ENCODE results near the gene ADCK2.
"Not testable (repeated sequence)": the region's sequence is repeated elsewhere in the genome, so short reads cannot be mapped to it uniquely, and the experiment has no call there.

Gene ADCK2, protein sequence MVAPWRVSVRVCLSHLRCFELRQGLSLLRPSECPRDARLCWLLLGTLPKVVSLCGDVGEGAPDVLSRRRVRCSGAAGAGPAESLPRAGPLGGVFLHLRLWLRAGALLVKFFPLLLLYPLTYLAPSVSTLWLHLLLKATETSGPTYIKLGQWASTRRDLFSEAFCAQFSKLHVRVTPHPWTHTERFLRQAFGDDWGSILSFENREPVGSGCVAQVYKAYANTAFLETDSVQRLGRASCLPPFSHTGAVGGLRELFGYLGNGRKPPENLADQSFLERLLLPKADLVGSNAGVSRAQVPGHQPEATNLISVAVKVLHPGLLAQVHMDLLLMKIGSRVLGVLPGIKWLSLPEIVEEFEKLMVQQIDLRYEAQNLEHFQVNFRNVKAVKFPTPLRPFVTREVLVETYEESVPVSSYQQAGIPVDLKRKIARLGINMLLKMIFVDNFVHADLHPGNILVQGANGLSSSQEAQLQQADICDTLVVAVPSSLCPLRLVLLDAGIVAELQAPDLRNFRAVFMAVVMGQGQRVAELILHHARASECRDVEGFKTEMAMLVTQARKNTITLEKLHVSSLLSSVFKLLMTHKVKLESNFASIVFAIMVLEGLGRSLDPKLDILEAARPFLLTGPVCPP

DNA sequence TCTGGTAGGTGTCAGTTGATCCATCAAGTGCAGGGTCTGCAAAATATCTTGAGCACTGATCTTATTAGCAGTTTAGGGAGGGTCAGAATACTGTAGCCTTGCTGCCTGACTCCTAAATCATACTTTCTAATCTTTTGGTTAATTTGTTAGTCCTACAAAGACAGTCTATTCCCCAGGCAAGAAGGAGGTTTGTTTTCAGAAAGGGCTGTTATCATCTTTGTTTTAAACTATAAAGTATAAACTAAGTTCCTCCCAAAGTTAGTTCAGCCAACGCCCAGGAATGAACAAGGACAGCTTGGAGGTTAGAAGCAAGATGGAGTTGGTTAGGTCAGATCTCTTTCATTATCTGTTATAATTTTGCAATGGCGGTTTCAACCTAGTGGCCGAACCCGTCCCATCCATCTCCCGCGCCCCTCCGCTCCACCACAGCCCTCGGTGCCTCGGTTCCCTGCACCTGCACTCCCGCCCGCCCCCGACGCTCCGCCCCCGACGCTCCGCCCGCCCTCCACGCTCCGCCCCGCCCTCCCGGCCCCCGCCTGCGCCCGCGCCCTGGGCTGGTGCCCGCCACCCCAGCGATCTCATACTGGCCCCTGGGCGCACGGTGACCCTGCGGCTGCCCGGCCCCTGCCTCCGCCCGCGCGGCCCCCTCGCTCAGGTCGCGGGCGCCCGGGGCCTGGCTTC, at the start of gene ADCK2:
Gene ADCK2, plus strand, starts transcription at position 564 of the 681 bp plus-strand sequence. CDS start 386 bp downstream, outside the sequence.
- no peak for DNase-seq

DNA sequence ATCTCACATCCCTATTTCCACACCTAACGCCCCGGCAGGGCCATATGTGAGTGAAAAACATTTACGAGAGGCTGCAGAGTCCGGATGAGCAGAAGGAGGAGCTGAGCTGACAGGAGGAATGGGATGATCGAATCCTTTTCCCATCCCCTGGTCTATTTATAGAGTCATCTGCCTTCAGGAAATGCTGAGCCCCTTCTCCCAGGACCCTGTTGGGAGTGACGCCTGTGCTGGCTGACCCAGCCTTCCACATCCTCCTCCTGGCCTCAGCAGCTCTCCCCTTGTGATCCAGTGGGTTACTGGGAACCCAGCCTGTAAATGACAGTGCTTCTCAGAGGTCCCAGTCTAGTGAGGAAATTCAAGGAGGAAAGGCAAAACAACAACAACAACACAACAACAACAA, 48.8 kb upstream of the ADCK2 start:
- DNase-seq, result no peak

DNA sequence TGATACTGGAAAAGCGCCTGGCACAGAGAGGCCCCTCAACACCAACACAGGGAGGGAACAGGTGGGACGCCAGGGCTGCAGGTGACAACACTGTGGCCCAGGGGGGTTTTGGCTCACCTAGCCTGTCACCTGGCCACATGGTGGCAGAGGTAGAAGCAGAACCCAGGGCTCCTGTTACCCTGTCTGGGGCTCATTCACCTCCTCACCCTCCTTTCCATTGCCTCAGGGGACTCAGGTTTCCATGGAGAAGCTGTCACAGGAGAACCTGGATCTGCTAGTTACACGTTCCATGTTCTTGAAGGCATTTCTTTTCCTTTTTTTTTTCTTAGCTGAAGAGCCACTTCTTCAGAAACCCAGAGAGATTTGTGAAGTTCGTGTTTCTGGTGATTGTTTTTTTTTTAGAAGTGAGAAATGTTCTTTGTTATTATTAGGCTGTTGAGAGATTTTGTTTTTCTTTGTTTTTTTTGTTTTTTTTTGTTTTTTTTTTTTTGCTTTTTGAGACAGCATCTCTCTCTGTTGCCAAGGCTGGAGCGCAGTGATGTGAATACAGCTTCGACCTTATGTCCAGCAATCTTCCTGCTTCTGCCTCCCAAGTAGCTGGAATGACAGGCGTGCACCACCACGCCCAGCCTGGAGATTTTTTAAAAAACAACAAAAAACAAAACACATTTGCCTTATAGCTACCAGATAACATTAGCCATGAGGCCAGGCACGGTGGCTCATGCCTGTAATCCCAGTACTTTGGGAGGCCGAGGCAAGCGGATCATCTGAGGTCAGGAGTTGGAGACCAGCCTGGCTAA, 48.2 kb upstream of the ADCK2 start:
- no peak for DNase-seq

DNA sequence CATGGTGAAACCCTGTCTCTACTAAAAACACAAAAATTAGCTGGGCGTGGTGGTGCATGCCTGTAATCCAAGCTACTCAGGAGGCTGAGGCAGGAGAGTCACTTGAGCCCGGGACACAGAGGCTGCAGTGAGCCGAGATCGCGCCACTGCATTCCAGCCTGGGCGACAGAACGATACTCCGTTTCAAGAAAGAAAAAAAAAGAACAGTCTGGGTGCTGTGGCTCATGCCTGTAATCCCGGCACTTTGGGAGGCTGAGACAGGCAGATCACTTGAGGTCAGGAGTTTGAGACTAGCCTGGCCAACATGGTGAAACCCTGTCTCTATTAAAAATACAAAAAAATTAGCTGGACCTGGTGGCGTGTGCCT, 47.6 kb upstream of the ADCK2 start:
- not testable (repeated sequence) for DNase-seq

DNA sequence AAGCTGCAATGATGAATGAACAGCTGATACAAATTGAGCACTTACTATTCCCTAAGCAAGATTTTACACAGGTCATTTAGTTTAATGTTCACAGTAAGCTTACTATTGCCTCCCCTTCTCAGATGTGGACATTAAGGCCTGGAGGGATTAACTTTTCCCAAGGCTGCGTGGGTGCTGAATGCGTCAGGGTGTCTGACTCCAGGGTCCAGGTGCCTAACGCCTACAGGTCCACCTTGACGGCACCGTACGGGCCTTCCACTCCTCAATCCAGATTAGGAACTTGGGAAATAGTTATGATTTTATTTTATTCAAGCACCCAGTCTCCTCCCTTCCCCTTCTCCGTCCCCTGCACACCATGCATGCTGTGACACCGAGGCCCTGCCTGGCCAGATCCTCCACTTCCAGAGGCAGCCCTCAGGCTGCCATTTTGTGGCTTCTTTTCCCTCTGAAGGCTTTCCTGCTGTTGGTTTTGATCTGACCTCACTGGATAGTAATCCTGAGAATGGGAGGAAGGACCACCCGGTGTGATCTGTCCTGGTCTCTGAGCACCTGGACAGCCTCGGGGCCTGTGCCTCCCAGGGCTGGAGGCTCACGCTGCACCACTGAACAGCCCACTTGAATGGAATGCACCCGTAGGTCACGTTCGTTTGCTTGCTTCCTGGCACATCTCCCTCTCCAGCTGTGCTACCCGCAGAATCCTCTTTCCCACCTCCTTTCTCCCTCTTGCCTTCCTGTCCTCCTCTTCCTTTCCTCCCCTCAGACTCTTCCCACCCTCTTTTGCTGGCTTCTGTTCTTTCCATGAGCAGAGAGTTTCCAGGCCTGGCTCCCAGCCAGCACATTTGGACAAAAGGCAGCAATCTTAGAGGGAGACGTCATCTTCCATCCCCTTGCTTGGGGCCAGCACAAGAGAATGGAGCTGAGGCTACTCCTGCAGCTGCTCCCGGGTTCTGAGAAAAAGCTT, 46.6 kb upstream of the ADCK2 start:
- DNase-seq, result peak; percentile 78

DNA sequence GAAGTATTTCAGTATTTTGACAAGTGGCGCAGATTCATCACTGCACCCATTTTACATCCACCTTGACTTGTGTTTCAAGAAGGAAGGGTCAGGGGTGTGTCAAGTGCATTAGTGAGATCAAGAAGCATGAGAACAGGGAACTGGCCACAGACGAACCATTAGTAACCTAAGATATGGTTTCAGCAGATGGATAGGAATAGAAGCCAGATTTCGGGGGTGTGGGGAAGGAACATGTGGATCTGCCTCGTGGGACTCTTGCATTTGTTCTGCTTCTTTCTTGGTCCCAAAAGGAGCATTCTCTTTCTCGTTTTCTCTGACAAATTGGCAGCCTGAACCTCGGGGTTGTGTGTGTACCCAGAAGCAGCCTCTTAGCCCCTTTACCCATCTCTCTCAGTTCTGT, 41.7 kb upstream of the ADCK2 start:
- DNase-seq, result no peak

DNA sequence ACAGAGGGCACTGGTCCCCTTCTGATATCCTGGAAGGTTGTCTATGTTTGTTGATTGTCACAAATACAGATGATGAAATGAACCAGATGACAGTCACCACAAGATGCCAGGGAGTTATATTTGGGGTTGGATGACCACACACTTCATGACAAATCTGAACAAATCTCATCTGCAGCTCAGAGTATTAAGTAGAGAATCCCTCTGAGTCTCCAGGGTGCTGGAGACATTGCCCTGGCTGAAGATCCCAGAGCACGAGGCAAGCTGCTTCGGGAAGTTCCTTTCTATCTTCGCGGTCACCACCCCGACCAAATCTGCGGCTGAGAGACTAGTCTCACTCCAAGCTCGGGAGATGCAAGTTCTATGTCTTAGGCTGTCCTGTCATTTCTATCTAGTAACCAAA, 41.1 kb upstream of the ADCK2 start:
- no peak for DNase-seq

DNA sequence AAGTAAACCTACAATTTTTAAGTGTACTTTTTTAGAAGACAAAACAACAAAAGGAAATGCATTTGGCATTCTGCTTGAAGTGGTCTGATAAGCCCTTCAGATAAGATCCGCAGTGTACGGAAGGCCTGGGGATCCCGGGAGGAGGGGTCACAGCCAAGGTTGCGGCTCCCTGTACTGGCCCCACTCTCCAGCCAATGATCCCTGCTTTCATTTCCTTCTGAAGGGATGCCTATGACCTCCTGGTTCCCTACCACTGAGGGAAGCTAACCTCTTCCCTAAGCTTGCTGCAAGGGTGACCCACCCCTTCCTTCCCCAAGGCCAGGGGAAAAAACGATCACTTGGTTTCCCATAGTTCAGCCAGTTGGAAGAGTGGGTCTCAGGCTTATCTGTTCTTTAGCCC, 37.4 kb upstream of the ADCK2 start:
- DNase-seq, result no peak

DNA sequence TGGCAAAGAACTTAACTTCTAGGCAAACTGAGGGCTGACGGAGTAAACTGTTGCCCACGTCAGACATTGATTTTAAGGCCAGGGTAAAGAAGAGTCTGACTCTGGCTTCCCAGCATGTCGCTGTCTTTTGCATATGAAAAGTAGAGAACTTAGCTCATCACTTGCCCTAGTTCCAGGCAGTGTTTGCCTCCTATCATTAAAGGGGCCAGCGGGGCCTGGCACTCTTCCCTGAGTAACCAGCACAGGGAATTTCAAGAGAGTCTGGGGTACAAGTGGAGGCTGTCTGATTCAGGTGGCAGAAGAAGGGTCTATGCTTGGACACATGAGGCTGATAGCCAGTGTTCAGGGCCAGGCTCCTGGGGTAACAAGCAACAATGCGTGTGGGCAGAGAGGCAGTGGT, 36.9 kb upstream of the ADCK2 start:
- no peak for DNase-seq

DNA sequence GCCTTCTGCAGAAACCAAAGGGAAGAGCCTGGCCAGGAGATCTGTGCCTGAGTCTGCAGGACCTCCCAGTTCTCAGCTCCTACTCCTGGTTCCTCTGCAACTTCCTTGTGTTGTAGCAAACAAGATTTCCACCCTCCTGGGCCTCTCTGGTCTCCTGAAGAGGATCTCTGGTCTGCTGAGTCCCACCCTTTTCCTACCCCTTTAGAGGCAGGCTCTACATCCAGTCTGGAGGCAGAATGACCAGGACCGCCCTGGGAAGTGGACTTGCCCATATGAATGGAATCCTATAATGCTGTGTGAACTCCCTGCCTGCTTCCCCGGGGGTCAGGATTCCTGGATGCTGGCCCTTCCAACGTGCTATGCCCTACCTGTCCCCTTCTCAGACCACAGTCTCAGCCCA, 35.3 kb upstream of the ADCK2 start:
- DNase-seq, result no peak

DNA sequence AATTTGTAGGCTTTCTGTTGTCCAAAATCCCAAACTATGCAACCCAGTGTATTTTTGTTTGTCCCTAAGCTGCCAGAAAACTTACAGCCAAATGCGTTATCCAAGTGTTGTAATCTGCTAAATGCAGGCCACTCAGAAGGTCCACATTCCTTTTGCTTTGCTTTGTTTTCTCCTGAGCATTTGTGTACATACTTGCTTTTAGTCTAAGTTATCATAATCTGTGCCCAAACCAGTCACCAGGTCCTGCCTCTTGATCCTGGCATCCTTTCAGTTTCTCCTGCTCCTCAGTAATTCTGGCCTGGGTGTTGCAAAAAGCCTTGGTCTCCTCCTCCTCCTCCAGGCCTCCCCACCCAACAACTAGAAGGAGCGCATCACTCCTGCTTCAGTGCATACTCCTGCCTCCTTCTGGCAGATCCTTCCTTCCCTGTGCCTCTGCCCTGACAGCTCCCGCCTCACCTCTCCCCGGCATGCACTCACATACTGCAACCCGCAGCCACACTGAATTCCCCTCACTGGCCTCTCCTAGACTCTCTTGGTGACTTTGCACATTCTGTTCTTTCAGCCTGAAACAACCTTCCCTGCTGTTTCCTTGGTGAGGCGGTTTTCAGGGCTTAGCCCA, 34.5 kb upstream of the ADCK2 start:
- DNase-seq, result no peak

DNA sequence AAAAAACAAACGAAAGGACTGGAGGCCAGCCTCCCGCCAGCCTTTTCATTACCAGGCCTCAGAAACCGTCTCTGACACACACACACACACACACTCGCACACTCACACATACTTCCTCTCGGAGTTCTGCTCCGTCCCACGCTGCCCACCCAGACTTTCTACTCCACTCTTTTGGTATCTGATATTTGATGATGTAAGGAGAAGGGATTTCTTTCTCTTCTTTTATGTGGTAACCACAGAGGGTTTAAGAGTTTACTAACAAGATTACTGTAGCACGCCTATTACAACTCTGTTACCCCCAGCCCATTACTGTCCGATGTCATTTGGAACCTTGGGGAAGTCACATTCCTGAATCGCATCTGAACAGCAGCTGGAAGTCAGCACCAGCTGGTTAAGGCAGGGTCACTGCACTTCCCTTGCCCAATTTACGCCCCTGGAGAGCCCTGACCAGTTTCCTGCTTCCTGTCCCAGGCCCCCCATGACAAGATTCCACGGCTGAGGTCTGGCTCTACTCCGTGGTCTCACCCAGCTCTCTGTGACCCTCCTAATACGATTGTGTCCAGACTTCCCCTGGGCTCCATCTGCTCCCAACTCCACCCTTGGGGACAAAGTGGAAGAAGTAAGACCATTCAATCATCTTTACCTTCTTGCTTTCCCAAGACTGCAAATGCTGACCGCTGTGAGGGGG, 33.2 kb upstream of the ADCK2 start:
- no peak for DNase-seq

DNA sequence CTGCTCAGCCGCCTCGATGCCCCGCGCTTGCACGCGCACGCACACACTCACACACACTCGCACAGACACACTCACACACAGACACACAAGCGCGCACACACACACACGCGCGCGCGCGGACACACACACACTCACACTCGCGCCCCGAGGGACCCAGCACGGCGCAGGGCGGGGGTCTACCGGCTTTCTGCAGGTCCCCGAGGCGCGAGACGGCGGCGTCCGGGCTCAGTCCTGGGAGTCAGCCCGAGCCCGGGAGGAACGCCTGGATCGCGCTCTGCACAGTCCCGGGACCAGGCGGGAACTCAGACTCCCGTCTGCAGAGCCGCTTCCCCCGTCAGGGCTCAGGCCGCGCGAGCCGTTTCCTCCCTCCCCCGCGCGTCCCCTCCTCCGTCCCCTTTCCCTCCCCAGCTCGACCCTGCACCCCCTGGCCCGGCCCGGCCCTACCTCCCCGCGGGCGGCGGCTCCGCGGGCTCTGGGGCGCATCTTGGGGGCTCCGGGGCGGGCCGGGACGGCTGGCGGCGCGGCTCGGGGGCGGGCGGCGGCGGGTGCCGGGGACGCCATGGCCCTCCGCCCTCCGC, 32.6 kb upstream of the ADCK2 start:
- DNase-seq, result no peak

DNA sequence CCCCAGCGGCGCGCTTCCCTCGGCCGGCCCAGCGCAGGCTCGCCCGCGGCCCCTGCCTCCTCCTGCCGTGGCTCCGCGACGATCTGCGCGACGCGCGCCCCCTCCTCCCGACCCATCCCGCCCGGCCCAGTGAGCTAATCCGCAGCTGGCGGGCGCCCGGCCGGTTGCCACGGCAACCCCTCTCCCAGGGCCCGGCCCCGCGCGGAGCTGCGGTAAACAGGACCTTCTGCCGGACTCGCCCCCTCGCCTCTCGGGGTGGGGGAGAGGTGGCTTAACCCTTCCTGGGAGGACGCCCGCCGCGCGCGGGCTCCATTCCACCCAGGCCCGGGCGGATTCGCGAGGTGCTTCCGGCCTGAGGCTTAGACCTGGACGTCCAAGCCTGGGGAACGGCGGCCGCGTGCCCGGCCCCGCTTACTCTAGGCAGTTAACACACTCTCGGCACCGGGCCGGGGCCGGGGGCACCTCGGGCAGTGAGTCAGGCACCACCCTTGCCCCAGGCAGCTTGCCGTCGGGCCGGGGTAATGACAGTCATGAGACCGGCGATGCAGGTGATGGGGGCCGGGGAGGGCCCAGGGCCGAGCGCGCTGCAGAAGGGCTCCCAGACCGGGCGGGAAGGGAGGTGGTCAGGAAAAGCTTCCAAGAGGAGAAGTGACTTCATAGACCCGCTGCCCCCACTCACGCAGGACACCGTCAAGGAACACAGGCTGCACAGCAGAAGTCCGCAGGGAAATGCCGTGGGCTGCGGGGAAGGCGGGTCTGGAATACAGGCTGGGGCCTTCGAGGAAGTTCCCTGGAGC, 31.8 kb upstream of the ADCK2 start, which contains the start of gene DENND2A:
Gene DENND2A, minus strand, starts transcription at position 87 of the 797 bp plus-strand sequence. CDS start 38,416 bp downstream, outside the sequence.
- no peak for DNase-seq

DNA sequence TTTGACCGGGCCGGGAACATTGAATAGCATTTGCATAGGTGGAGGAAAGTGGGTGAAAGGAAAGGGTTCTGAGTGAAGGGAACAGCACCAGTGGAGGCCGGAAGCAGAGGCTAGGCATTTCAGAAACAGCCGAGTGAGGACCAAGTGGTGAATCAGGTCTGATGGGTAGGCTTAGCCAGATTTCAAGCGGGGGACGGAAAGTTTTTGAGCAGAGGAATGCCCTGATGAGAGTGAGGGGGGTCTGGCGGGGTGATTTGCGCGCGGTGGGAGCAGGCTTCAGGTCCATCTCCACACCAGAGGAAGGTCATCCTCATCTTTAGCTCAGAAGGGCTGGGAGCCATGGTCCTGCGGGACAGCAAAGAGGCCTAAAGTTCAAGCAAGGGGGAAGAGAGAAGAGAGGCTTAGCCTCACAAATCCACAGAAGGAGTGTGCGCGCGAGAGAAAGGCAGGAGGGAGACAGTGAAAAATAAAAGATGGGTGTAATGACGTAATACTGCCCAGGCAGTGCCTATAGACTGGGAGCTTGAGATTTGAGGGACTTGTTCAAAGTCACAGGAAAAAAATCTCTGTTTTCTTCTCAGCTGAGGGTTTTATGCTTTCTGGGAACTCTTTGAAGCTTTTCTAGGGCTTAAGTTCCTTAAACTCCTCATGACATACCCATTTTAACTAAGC, 31.1 kb upstream of the ADCK2 start:
- DNase-seq, result no peak

DNA sequence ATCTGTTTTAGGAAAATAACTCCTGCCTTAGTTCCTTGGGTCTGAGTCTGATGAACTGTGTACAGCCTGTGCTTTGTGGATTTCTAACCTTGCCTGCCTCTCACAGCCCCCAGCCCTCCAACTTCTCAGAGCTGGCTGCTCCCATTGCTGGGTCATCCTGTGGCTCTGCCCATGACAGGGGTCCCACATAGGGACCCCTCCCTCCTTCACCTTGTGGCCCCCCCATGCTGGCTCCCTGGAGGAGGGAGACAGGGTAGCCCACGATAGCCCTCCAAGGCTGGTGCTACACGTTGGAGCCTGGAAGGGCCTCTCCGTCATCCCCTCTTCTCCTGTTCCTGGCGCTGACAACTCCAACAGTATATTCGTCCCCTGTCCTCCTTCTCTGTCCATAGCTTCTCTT, 29.3 kb upstream of the ADCK2 start:
- DNase-seq, result no peak

DNA sequence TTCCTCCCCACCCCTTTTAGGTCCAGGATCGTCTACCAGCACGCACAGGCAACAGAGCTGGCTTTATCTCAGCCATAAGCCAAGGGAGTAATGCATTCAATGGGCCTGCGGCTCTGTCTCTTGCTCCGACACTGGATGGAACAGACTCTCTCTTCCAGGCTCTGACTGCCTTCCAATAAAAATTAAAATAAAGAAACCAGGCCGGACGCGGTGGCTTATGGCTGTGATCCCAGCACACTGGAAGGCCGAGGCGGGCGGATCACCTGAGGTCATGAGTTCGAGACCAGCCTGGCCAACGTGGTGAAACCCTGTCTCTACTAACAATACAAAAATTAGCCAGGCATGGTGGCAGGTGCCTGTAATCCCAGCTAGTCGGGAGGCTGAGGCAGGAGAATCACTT, 28.0 kb upstream of the ADCK2 start:
- DNase-seq, result not testable (repeated sequence)

DNA sequence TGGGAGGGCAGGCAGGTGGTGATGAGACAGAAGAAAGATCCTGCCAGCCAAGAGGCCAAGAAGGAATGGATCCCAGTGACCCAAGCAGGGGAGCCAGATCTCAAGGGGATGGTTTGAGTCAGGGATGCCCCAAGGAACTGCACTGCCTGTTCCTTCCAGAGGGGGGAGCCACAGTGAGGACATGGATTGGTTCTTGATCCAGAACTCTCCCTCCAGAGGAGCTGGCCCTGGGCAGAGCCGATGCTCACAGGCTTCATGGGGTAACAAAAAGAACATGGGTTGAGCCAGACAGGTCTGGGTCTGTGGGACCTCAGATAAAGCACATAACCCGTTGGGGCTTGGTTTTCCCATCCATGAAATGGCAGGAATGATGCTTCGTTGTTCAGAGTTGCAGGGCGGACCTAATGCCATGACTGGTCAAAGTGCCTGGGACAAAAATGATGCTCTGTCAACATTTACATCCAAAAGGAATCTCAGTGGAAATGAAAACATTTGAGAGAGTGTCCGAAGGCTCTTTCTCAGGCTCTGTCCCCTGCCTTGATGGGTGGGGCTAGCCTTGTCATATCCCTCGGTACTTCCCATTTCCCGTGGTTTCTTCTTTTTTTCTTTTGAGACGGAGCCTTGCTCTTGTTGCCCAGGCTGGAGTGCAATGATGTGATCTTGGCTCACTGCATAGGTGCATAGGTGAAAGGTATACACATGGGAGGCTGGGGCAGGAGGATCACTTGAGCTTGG, 27.4 kb upstream of the ADCK2 start:
- no peak for DNase-seq
